ENCODE measurements around the gene CBY2. TPM values are rescaled to one million over a fixed set of nuclear protein-coding genes. Genes with fewer than 3 reads are reported as not detected.

The CBY2 gene
- total and polyA plus RNA-seq, 10 donors: 0.61 TPM; not detected in 9

DNA sequence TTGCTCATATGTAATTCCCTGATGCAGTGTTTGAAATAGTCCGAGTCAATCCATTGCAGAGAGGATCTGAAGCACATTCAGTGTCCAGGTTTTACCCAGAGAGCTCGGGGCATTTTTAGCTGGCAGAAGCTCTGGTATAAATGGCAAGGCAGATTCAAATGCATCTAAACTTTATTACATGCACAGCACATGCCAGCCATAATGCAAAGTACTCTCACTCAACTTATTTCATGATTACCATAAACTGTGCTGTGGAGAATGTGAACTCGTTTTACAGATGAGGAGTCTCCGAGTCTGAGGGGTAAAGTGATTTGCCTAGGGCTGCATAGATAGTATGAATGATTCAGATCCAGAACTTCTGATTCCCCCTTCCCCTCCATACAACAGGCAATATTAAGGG lies 13.5 kb upstream of the CBY2 start:
- intact Hi-C loops (cut with DNase I; ENCODE audit: low total_unique reads): no loop called here
- no peaks in the 10 kb centered on the region for H3K4me1 ChIP-seq
- WGBS, 5 donors: 77 to 90% (median 86%) methylated on average over 4 of the region's 4 CpGs
- H3K9me3 ChIP-seq: peaks cover 0 to 11% (median 0%) of the 10 kb centered on the region in 8 donors
- TF ChIP-seq POLR2A (IDR thresholded peaks at IDR 0.05) (no peak), POLR2AphosphoS5 (IDR thresholded peaks at IDR 0.05) (no peak)
- TF ChIP-seq, protein P1, sequence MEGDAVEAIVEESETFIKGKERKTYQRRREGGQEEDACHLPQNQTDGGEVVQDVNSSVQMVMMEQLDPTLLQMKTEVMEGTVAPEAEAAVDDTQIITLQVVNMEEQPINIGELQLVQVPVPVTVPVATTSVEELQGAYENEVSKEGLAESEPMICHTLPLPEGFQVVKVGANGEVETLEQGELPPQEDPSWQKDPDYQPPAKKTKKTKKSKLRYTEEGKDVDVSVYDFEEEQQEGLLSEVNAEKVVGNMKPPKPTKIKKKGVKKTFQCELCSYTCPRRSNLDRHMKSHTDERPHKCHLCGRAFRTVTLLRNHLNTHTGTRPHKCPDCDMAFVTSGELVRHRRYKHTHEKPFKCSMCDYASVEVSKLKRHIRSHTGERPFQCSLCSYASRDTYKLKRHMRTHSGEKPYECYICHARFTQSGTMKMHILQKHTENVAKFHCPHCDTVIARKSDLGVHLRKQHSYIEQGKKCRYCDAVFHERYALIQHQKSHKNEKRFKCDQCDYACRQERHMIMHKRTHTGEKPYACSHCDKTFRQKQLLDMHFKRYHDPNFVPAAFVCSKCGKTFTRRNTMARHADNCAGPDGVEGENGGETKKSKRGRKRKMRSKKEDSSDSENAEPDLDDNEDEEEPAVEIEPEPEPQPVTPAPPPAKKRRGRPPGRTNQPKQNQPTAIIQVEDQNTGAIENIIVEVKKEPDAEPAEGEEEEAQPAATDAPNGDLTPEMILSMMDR (IDR thresholded peaks at IDR 0.05 in 8 of 11, conservative IDR thresholded peaks at IDR 0.05 in 3 of 11): no peak
- DNase-seq: no peak
- H3K4me3 ChIP-seq: no peak overlapping the region
- no peak overlapping the region for H3K27ac ChIP-seq
- H3K36me3 ChIP-seq: no peaks in the 10 kb centered on the region
- peaks cover 0 to 10% (median 0%) of the 10 kb centered on the region in 7 donors for H3K27me3 ChIP-seq (replicated peaks in 1 of 7)

DNA sequence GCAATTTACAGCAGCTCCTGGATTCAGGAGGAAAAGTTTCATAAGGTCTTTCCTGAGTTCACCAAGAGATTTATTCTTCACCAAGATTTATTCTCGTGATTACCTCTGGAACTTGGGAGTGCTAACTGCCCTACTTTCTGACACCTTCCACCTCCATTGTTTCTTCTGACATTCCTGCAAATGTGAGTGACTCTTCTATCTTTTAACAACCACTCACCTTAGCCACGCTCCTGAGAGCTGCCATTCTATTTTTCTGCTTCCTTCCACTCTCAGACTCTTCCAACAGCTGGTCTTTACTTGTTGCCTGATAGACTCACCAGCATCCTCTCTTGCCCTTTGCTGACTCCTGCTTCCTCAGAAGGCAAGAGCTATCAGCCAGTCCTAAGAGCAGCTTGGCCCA lies 11.5 kb upstream of the CBY2 start:
- no peak for DNase-seq
- Histone ChIP-seq H3K4me1 (peaks cover 0 to 4% (median 0%) of the 10 kb centered on the region in 6 donors), H3K27me3 (replicated peaks in 1 of 7) (peaks cover 0 to 10% (median 0%) of the 10 kb centered on the region in 7 donors), H3K9me3 (peaks cover 0 to 11% (median 0%) of the 10 kb centered on the region in 8 donors), H3K4me3 (no peak overlapping the region), H3K36me3 (no peaks in the 10 kb centered on the region), H3K27ac (no peak overlapping the region)
- intact Hi-C loops (cut with DNase I; ENCODE audit: low total_unique reads): no loop called here
- 55 to 70% (median 64%) methylated on average over 2 of the region's 2 CpGs for WGBS, 5 donors
- no peak for TF ChIP-seq POLR2AphosphoS5 (IDR thresholded peaks at IDR 0.05)

DNA sequence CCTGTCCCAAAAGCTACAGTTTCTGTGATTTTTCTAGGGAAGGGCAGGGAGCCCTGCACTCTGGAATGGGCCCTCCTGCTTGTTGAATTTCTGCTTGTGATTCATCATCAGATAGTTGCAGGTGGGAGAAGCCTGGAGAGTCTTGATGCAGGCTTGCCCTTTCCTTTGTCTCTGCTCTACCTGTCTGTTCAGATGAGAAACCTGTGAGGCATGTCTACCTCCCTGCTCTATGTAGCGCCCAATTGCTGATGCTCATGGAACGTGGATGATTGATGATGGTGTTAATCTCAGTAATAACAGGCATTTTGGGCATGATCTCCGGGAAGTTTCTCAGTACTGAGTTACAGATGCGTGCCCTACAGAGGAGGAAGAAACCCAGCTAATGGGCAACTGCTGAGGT lies 10.9 kb upstream of the CBY2 start:
- intact Hi-C loops (cut with DNase I; ENCODE audit: low total_unique reads): no loop called here
- H3K4me3 ChIP-seq: no peak overlapping the region
- peaks cover 0 to 7% (median 0%) of the 10 kb centered on the region in 6 donors for H3K4me1 ChIP-seq
- WGBS, 5 donors: 87 to 93% (median 89%) methylated on average over 4 of the region's 4 CpGs
- H3K27me3 ChIP-seq (replicated peaks in 1 of 7): peaks cover 0 to 10% (median 0%) of the 10 kb centered on the region in 7 donors
- TF ChIP-seq POLR2AphosphoS5 (IDR thresholded peaks at IDR 0.05) (no peak), POLR2A (IDR thresholded peaks at IDR 0.05) (no peak)
- TF ChIP-seq, protein P1 (IDR thresholded peaks at IDR 0.05 in 8 of 11, conservative IDR thresholded peaks at IDR 0.05 in 3 of 11): no peak
- peaks cover 0 to 11% (median 0%) of the 10 kb centered on the region in 8 donors for H3K9me3 ChIP-seq
- H3K36me3 ChIP-seq: no peaks in the 10 kb centered on the region
- no peak for DNase-seq
- H3K27ac ChIP-seq: no peak overlapping the region

DNA sequence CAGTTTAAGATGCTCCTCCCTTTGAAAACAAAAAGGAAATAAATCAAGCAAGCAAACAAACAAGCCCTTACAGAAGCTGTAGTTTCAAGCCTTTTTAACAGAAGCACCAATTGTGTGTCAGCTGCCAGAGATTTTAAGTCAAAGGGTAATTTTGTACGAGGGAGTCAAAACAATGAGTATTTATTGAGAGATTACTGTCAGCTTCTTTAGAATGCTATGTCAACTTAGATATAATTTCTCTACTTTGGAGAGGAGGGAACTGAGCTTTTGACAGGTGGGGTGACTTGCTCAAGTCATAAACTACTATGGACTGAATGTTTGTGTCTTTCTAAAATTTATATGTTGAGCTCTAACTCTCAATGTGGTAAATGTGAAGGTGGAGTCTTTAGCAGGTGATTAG lies 10.5 kb upstream of the CBY2 start:
- no peak for DNase-seq
- Histone ChIP-seq H3K36me3 (no peaks in the 10 kb centered on the region), H3K27ac (no peak overlapping the region), H3K27me3 (replicated peaks in 1 of 7) (peaks cover 0 to 10% (median 0%) of the 10 kb centered on the region in 7 donors), H3K4me1 (peaks cover 0 to 7% (median 0%) of the 10 kb centered on the region in 6 donors), H3K4me3 (no peak overlapping the region), H3K9me3 (peaks cover 0 to 11% (median 0%) of the 10 kb centered on the region in 8 donors)
- TF ChIP-seq, protein P1 (IDR thresholded peaks at IDR 0.05 in 8 of 11, conservative IDR thresholded peaks at IDR 0.05 in 3 of 11): no peak
- no peak for TF ChIP-seq POLR2A (IDR thresholded peaks at IDR 0.05)
- TF ChIP-seq POLR2AphosphoS5 (IDR thresholded peaks at IDR 0.05): no peak
- WGBS, 5 donors: 51 to 77% (median 73%) methylated on average over 1 of the region's 1 CpG
- intact Hi-C loops (cut with DNase I; ENCODE audit: low total_unique reads): no loop called here

All from spleen (tissue), 11 donors.